Measurements from ENCODE around the gene CCN5. TPM values are rescaled to one million over a fixed set of nuclear protein-coding genes. Genes with fewer than 3 reads are reported as not detected.

Gene CCN5
- polyA plus RNA-seq, 1 experiment: 2.0 TPM

- CTCF ChIA-PET: interaction anchor here (0.7 to 1.5 kb wide), 4 partner anchors 10 to 34 kb away, joined by 3 read pairs; no protein-coding TSS in a partner anchor
- no peak for DNase-seq (ENCODE audit: low read depth)
These were observed 14.9 kb upstream of the CCN5 start for GRCh38 chr20:44700306-44700705.

GRCh38 chr20:44701118-44701857 lies 13.9 kb upstream of the CCN5 start:
- CTCF ChIA-PET: interaction anchor here (1.1 to 4.7 kb wide), 4 partner anchors 16 to 31 kb away, joined by 3 to 25 read pairs (median 4); no protein-coding TSS in a partner anchor
- Histone ChIP-seq H3K27me3 (ENCODE audit: control insufficient read depth, insufficient read depth, low read length) (no peaks in the 10 kb centered on the region), H3K36me3 (ENCODE audit: control insufficient read depth, insufficient read depth, low read length) (no peaks in the 10 kb centered on the region), H3K4me3 (ENCODE audit: low read depth, low read length) (no peak overlapping the region)
- POLR2A ChIA-PET: no interaction called here
- no peak for TF ChIP-seq CTCF (IDR thresholded peaks at IDR 0.05; ENCODE audit: insufficient read depth, low read depth, low read length)
- DNase-seq (ENCODE audit: low read depth): no peak

More at GRCh38 chr20:44700306-44700705, 14.9 kb upstream of the CCN5 start:
- H3K36me3 ChIP-seq (ENCODE audit: control insufficient read depth, insufficient read depth, low read length): no peaks in the 10 kb centered on the region
- POLR2A ChIA-PET: no interaction called here
- no peak for TF ChIP-seq CTCF (IDR thresholded peaks at IDR 0.05; ENCODE audit: insufficient read depth, low read depth, low read length)
- H3K4me3 ChIP-seq (ENCODE audit: low read depth, low read length): no peak overlapping the region
- no peaks in the 10 kb centered on the region for H3K27me3 ChIP-seq (ENCODE audit: control insufficient read depth, insufficient read depth, low read length)

- CTCF ChIA-PET: interaction anchor here (1.4 to 4.7 kb wide), 4 partner anchors 16 to 31 kb away, joined by 4 to 25 read pairs (median 7); no protein-coding TSS in a partner anchor
- H3K4me3 ChIP-seq (ENCODE audit: low read depth, low read length): no peak overlapping the region
- H3K36me3 ChIP-seq (ENCODE audit: control insufficient read depth, insufficient read depth, low read length): no peaks in the 10 kb centered on the region
- H3K27me3 ChIP-seq (ENCODE audit: control insufficient read depth, insufficient read depth, low read length): no peaks in the 10 kb centered on the region
- POLR2A ChIA-PET: no interaction called here
- no peak for DNase-seq (ENCODE audit: low read depth)
- no peak for TF ChIP-seq CTCF (IDR thresholded peaks at IDR 0.05; ENCODE audit: insufficient read depth, low read depth, low read length)
These were observed 13.3 kb upstream of the CCN5 start for GRCh38 chr20:44701858-44702256.

- peak; percentile 57 for DNase-seq (ENCODE audit: low read depth)
- CTCF ChIA-PET: interaction anchor here (0.7 to 4.7 kb wide), 9 partner anchors 12 to 611 kb away, joined by 3 to 25 read pairs (median 5); partner anchors contain the start of gene CCN5
- no peaks in the 10 kb centered on the region for H3K36me3 ChIP-seq (ENCODE audit: control insufficient read depth, insufficient read depth, low read length)
- no peak for TF ChIP-seq CTCF (IDR thresholded peaks at IDR 0.05; ENCODE audit: insufficient read depth, low read depth, low read length)
- POLR2A ChIA-PET: no interaction called here
- H3K4me3 ChIP-seq (ENCODE audit: low read depth, low read length): no peak overlapping the region
- no peaks in the 10 kb centered on the region for H3K27me3 ChIP-seq (ENCODE audit: control insufficient read depth, insufficient read depth, low read length)
These were observed 12.4 kb upstream of the CCN5 start for GRCh38 chr20:44702776-44703175.

GRCh38 chr20:44703183-44703925 lies 11.8 kb upstream of the CCN5 start:
- no peak for TF ChIP-seq CTCF (IDR thresholded peaks at IDR 0.05; ENCODE audit: insufficient read depth, low read depth, low read length)
- Histone ChIP-seq H3K4me3 (ENCODE audit: low read depth, low read length) (no peak overlapping the region), H3K27me3 (ENCODE audit: control insufficient read depth, insufficient read depth, low read length) (no peaks in the 10 kb centered on the region), H3K36me3 (ENCODE audit: control insufficient read depth, insufficient read depth, low read length) (no peaks in the 10 kb centered on the region)
- CTCF ChIA-PET: interaction anchor here (1.0 to 4.7 kb wide), 7 partner anchors 11 to 29 kb away, joined by 3 to 25 read pairs (median 5); partner anchors contain the start of gene CCN5
- POLR2A ChIA-PET: no interaction called here
- DNase-seq (ENCODE audit: low read depth): no peak
